ENCODE results near the gene GJA9. TPM values are rescaled to one million over a fixed set of nuclear protein-coding genes. Genes with fewer than 3 reads are reported as not detected.
"Not testable (repeated sequence)": the region's sequence is repeated elsewhere in the genome, so short reads cannot be mapped to it uniquely, and the experiment has no call there.

GJA9 gene
- total RNA-seq, 1 experiment from 2014 or later = not detected

GRCh38 chr1:38873027-38873969 lies 8.1 kb downstream of the GJA9 start, which contains the start of gene MYCBP:
Gene MYCBP (minus strand): TSS chr1:38873348. CDS start chr1:38873305, 43 bp downstream.
- DNase-seq (ENCODE audit: low spot score) = peak; percentile 95

- no peak for DNase-seq (ENCODE audit: low spot score)
Measured at GRCh38 chr1:38872401-38873026, 8.9 kb downstream of the GJA9 start.

- no peak for DNase-seq (ENCODE audit: low spot score)
Measured at GRCh38 chr1:38870996-38871395, 10.4 kb downstream of the GJA9 start.

- no peak for DNase-seq (ENCODE audit: low spot score)
Measured at GRCh38 chr1:38867208-38867607, 14.2 kb downstream of the GJA9 start.

- no peak for DNase-seq (ENCODE audit: low spot score)
Measured at GRCh38 chr1:38865112-38865715, 16.2 kb downstream of the GJA9 start.

- DNase-seq (ENCODE audit: low spot score) = no peak
Measured at GRCh38 chr1:38860454-38860795, 21.0 kb downstream of the GJA9 start.

GRCh38 chr1:38859561-38860453 lies 21.6 kb downstream of the GJA9 start, which contains the start of gene RRAGC:
Gene RRAGC (minus strand): TSS chr1:38859772. CDS start chr1:38859646, 126 bp downstream.
- DNase-seq (ENCODE audit: low spot score) = peak; percentile 96

- DNase-seq (ENCODE audit: low spot score) = peak; percentile 10
Measured at GRCh38 chr1:38858833-38859560, 22.4 kb downstream of the GJA9 start.

GRCh38 chr1:38852780-38853179 lies 28.6 kb downstream of the GJA9 start:
- no peak for DNase-seq (ENCODE audit: low spot score)

GRCh38 chr1:38848071-38848470 lies 33.3 kb downstream of the GJA9 start:
- no peak for DNase-seq (ENCODE audit: low spot score)

- DNase-seq (ENCODE audit: low spot score) = no peak
Measured at GRCh38 chr1:38846210-38846609, 35.2 kb downstream of the GJA9 start.

GRCh38 chr1:38845088-38845487 lies 36.3 kb downstream of the GJA9 start:
- DNase-seq (ENCODE audit: low spot score) = not testable (repeated sequence)

- no peak for DNase-seq (ENCODE audit: low spot score)
Measured at GRCh38 chr1:38840281-38840680, 41.1 kb downstream of the GJA9 start.

GRCh38 chr1:38839363-38839762 lies 42.0 kb downstream of the GJA9 start:
- no peak for DNase-seq (ENCODE audit: low spot score)

GRCh38 chr1:38836316-38836715 lies 45.1 kb downstream of the GJA9 start:
- not testable (repeated sequence) for DNase-seq (ENCODE audit: low spot score)

GRCh38 chr1:38834937-38835827 lies 46.2 kb downstream of the GJA9 start:
- DNase-seq (ENCODE audit: low spot score) = peak; percentile 80

GRCh38 chr1:38834221-38834782 lies 47.1 kb downstream of the GJA9 start:
- no peak for DNase-seq (ENCODE audit: low spot score)

- DNase-seq (ENCODE audit: low spot score) = no peak
Measured at GRCh38 chr1:38833146-38833545, 48.2 kb downstream of the GJA9 start.

- DNase-seq (ENCODE audit: low spot score) = no peak
Measured at GRCh38 chr1:38832370-38832734, 49.0 kb downstream of the GJA9 start.
